Activated CD8-positive, alpha-beta memory T cell treated with anti-CD3 and anti-CD28 coated beads, Interleukin-2, amount 50 U/mL, for 24 hours (primary cell): ENCODE data around the gene SLC6A3.

Source experiments
- DNase-seq: peaks from one replicate; pipeline ENCODE4 v3.0.0-alpha.2; 2020; ENCODE audit errors: extremely low read depth

SLC6A3 gene

GRCh38 chr5:1351156-1351555 is 94.1 kb downstream of the SLC6A3 start:
- no peak for DNase-seq

GRCh38 chr5:1349246-1349645 is 96.0 kb downstream of the SLC6A3 start:
- no peak for DNase-seq

- DNase-seq = no peak
Observed at GRCh38 chr5:1348986-1349245, 96.3 kb downstream of the SLC6A3 start.

GRCh38 chr5:1347571-1347970 is 97.7 kb downstream of the SLC6A3 start:
- no peak for DNase-seq

- no peak for DNase-seq
Observed at GRCh38 chr5:1346627-1347440, 98.4 kb downstream of the SLC6A3 start.

GRCh38 chr5:1345876-1346626 is 99.2 kb downstream of the SLC6A3 start:
- DNase-seq = no peak

- DNase-seq = peak; percentile 48
Observed at GRCh38 chr5:1344975-1345838, 100.0 kb downstream of the SLC6A3 start, which contains the start of gene CLPTM1L. Gene CLPTM1L (minus strand): TSS chr5:1345099. CDS start chr5:1344841, 258 bp downstream.

GRCh38 chr5:1343931-1344901 is 101.0 kb downstream of the SLC6A3 start:
- DNase-seq = no peak

GRCh38 chr5:1343315-1343751 is 101.9 kb downstream of the SLC6A3 start:
- no peak for DNase-seq
